H1 (cell line): ENCODE results near the gene MBNL3.

Experiments used
- EZH2 ChIP-seq: fragments of 200-600 bp; sonication (generic); IDR thresholded peaks from 2 replicates; pipeline ENCODE4 v1.7.1; 2012; ENCODE audit warnings: low read depth, mild to moderate bottlenecking, moderate library complexity, low read length, inconsistent platforms; ENCODE audit not compliant: severe bottlenecking
- HDAC2 ChIP-seq, 2 experiments: fragments of 300-600 bp in 1 of 2; sonication (generic) in 1 of 2; IDR thresholded peaks; 2 replicates each; pipeline ENCODE4 v1.6.1; 2011 to 2012; ENCODE audit warnings: low read depth in 2 of 2, low read length in 2 of 2, mild to moderate bottlenecking in 2 of 2, moderate library complexity in 2 of 2, borderline replicate concordance in 1 of 2, inconsistent platforms in 1 of 2
- PHF8 ChIP-seq: fragments of 200-600 bp; sonication (generic); conservative IDR thresholded peaks from 2 replicates; pipeline ENCODE4 v1.7.1; 2012; ENCODE audit warnings: low read depth, mild to moderate bottlenecking, inconsistent platforms, low read length, moderate library complexity
- POLR2A ChIP-seq, 2 experiments: IDR thresholded peaks; 1 replicate in 1 of 2; 2 replicates in 1 of 2; pipeline ENCODE4 v1.6.1; 2011; ENCODE audit warnings: low read depth in 2 of 2, low read length in 2 of 2, mild to moderate bottlenecking in 2 of 2; ENCODE audit errors: control extremely low read depth in 1 of 2
- RFX5 ChIP-seq: IDR thresholded peaks from 2 replicates; pipeline ENCODE4 v1.6.1; 2011; ENCODE audit warnings: low read depth, low read length, improper control_type of control experiment, borderline replicate concordance
- RXRA ChIP-seq: IDR thresholded peaks from 2 replicates; pipeline ENCODE4 v1.6.1; 2011; ENCODE audit warnings: low read depth, mild to moderate bottlenecking, low read length, moderate library complexity; ENCODE audit not compliant: insufficient read depth
- TAF1 ChIP-seq: IDR thresholded peaks from 2 replicates; pipeline ENCODE4 v1.6.1; 2011; ENCODE audit warnings: mild to moderate bottlenecking, low read depth, low read length
- TCF12 ChIP-seq: IDR thresholded peaks from 2 replicates; pipeline ENCODE4 v1.6.1; 2011; ENCODE audit warnings: low read depth, mild to moderate bottlenecking, low read length
- TEAD4 ChIP-seq: IDR thresholded peaks from 2 replicates; pipeline ENCODE4 v1.6.1; 2012; ENCODE audit warnings: low read depth, low read length, inconsistent platforms, mixed read lengths
- TF ChIP-seq, protein P1 (sequence below), 3 experiments: IDR thresholded peaks; 1 replicate in 2 of 3; 2 replicates in 1 of 3; pipeline versions ENCODE4 v1.5.1 to v1.6.1; 2011; ENCODE audit warnings: low read length in 3 of 3, mild to moderate bottlenecking in 3 of 3, inconsistent platforms in 2 of 3, low read depth in 1 of 3, moderate library complexity in 1 of 3; ENCODE audit not compliant: insufficient read depth in 1 of 3; ENCODE audit errors: control extremely low read depth in 1 of 3

- TF ChIP-seq RFX5: no peak
- TF ChIP-seq TCF12: no peak
- TF ChIP-seq POLR2A (IDR thresholded peaks at IDR 0.05; ENCODE audit: control extremely low read depth in 1 of 2, low read depth in 2 of 2, low read length in 2 of 2): no peak
- TF ChIP-seq TAF1: no peak
- no peak for TF ChIP-seq EZH2
- TF ChIP-seq TEAD4: no peak
- no peak for TF ChIP-seq RXRA
- TF ChIP-seq HDAC2 (IDR thresholded peaks at IDR 0.05; ENCODE audit: borderline replicate concordance in 1 of 2, low read depth in 2 of 2, low read length in 2 of 2): no peak
- TF ChIP-seq, protein P1, sequence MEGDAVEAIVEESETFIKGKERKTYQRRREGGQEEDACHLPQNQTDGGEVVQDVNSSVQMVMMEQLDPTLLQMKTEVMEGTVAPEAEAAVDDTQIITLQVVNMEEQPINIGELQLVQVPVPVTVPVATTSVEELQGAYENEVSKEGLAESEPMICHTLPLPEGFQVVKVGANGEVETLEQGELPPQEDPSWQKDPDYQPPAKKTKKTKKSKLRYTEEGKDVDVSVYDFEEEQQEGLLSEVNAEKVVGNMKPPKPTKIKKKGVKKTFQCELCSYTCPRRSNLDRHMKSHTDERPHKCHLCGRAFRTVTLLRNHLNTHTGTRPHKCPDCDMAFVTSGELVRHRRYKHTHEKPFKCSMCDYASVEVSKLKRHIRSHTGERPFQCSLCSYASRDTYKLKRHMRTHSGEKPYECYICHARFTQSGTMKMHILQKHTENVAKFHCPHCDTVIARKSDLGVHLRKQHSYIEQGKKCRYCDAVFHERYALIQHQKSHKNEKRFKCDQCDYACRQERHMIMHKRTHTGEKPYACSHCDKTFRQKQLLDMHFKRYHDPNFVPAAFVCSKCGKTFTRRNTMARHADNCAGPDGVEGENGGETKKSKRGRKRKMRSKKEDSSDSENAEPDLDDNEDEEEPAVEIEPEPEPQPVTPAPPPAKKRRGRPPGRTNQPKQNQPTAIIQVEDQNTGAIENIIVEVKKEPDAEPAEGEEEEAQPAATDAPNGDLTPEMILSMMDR (IDR thresholded peaks at IDR 0.05; ENCODE audit: control extremely low read depth in 1 of 3, insufficient read depth in 1 of 3, low read depth in 1 of 3, low read length in 3 of 3): no peak
- TF ChIP-seq PHF8: no peak
Observed at GRCh38 chrX:132482632-132483031, 6.2 kb downstream of the MBNL3 start.
